Gastroesophageal sphincter (tissue), 4 donors: ENCODE results near the gene HOXC9. TPM values are rescaled to one million over a fixed set of nuclear protein-coding genes. Genes with fewer than 3 reads are reported as not detected.

Source experiments
- ATAC-seq: fragments of 150-250 bp; one replicate; pipeline ENCODE4 v1.9.1; 2016; ENCODE audit warnings: mild to moderate bottlenecking, moderate library complexity
- H3K27ac ChIP-seq, 4 donors: fragments of 200-600 bp; sonication (generic) in 3 of 4; 1 replicate in 3 of 4; 2 replicates in 1 of 4; pipeline ENCODE4 v1.5.1; 2016 to 2019
- H3K27me3 ChIP-seq: fragments of 200-600 bp; sonication (generic); one replicate; pipeline ENCODE4 v1.5.1; 2019
- H3K36me3 ChIP-seq, 2 donors: fragments of 200-600 bp; sonication (generic); one replicate each; pipeline ENCODE4 v1.5.1; 2019; ENCODE audit warnings: control low read depth in 1 of 2
- H3K4me1 ChIP-seq, 3 donors: fragments of 200-600 bp; sonication (generic); 1 replicate in 2 of 3; 2 replicates in 1 of 3; pipeline ENCODE4 v1.5.1; 2016 to 2019; ENCODE audit warnings: control low read depth in 2 of 3
- H3K4me3 ChIP-seq, 2 donors: fragments of 200-600 bp; sonication (generic); one replicate each; pipeline ENCODE4 v1.5.1; 2019; ENCODE audit warnings: mild to moderate bottlenecking in 1 of 2, moderate library complexity in 1 of 2
- H3K9me3 ChIP-seq, 3 donors: fragments of 200-600 bp; sonication (generic); one replicate each; pipeline ENCODE4 v1.5.1; 2017 to 2019; ENCODE audit warnings: control low read depth in 2 of 3
- CTCF ChIP-seq, 4 experiments: fragments of 200-600 bp in 2 of 4; fragments of 450-650 bp in 2 of 4; sonication (generic) in 1 of 4; IDR thresholded peaks; one replicate each; pipeline ENCODE4 v1.5.1; 2017 to 2019; ENCODE audit warnings: antibody characterized with exemption in 4 of 4, mild to moderate bottlenecking in 2 of 4, moderate library complexity in 2 of 4
- EP300 ChIP-seq: sonication (generic); formaldehyde crosslinking; IDR thresholded peaks from one replicate; pipeline ENCODE4 v1.6.1; 2017; ENCODE audit warnings: antibody characterized with exemption, mild to moderate bottlenecking
- POLR2A ChIP-seq, 2 donors: fragments of 450-650 bp; IDR thresholded peaks; one replicate each; pipeline ENCODE4 v1.6.1; 2017; ENCODE audit warnings: antibody characterized with exemption in 2 of 2, mild to moderate bottlenecking in 2 of 2, moderate library complexity in 1 of 2
- POLR2AphosphoS5 ChIP-seq: sonication (generic); formaldehyde crosslinking; IDR thresholded peaks from one replicate; pipeline ENCODE4 v1.6.1; 2017; ENCODE audit warnings: antibody characterized with exemption
- WGBS, 2 donors: methylation state at CpG; one replicate each; pipeline ENCODE4 v1.1.5; 2018; ENCODE audit warnings: low coverage in 1 of 2; 5-methylcytosine and 5-hydroxymethylcytosine counted together
- total RNA-seq, 4 donors: library from RNA; depleted of rRNA; stranded (reverse); fragments of >200 nt; gene quantifications; one replicate each; pipeline ENCODE4 v1.1.0, GENCODE V29; 2016

Gene HOXC9
- total RNA-seq, 4 donors from 2014 or later = not detected

- H3K9me3 ChIP-seq = no peaks in the 10 kb centered on the region
- H3K4me3 ChIP-seq = no peak overlapping the region
- 8 to 10% methylated on average over 1 to 2 of the region's 2 CpGs for WGBS, 2 donors
- H3K27ac ChIP-seq = no peak overlapping the region
- peaks cover 100% of the 10 kb centered on the region for H3K27me3 ChIP-seq
- H3K4me1 ChIP-seq = peaks cover 0 to 39% (median 12%) of the 10 kb centered on the region in 3 donors
- TF ChIP-seq POLR2A (IDR thresholded peaks at IDR 0.05) (no peak), CTCF (IDR thresholded peaks at IDR 0.05) (no peak), POLR2AphosphoS5 (no peak), EP300 (no peak)
- H3K36me3 ChIP-seq = no peaks in the 10 kb centered on the region
- no peak for ATAC-seq
Observed at GRCh38 chr12:53964315-53964713, 35.6 kb upstream of the HOXC9 start.

GRCh38 chr12:53965281-53966084, 34.5 kb upstream of the HOXC9 start:
- TF ChIP-seq POLR2A (IDR thresholded peaks at IDR 0.05) (no peak), EP300 (no peak), CTCF (IDR thresholded peaks at IDR 0.05) (no peak), POLR2AphosphoS5 (no peak)
- Histone ChIP-seq H3K36me3 (no peaks in the 10 kb centered on the region), H3K4me1 (peaks cover 0 to 37% (median 12%) of the 10 kb centered on the region in 3 donors), H3K27ac (no peak overlapping the region), H3K9me3 (no peaks in the 10 kb centered on the region), H3K27me3 (peaks cover 100% of the 10 kb centered on the region), H3K4me3 (no peak overlapping the region)
- ATAC-seq = no peak
- 4 to 5% methylated on average over 13 to 18 of the region's 18 CpGs for WGBS, 2 donors

- H3K4me3 ChIP-seq = no peak overlapping the region
- H3K4me1 ChIP-seq = peaks cover 0 to 32% (median 8%) of the 10 kb centered on the region in 3 donors
- ATAC-seq = no peak
- H3K9me3 ChIP-seq = no peaks in the 10 kb centered on the region
- H3K27me3 ChIP-seq = peaks cover 100% of the 10 kb centered on the region
- H3K36me3 ChIP-seq = no peaks in the 10 kb centered on the region
- no peak overlapping the region for H3K27ac ChIP-seq
- 0 to 6% methylated on average over 1 to 14 of the region's 15 CpGs for WGBS, 2 donors
- TF ChIP-seq CTCF (IDR thresholded peaks at IDR 0.05) (no peak), POLR2A (IDR thresholded peaks at IDR 0.05) (no peak), POLR2AphosphoS5 (no peak), EP300 (no peak)
Observed at GRCh38 chr12:53966085-53966384, 33.9 kb upstream of the HOXC9 start.

GRCh38 chr12:53966385-53967133, 33.4 kb upstream of the HOXC9 start:
- Histone ChIP-seq H3K4me3 (no peak overlapping the region), H3K4me1 (peaks cover 0 to 26% (median 5%) of the 10 kb centered on the region in 3 donors), H3K27me3 (peaks cover 100% of the 10 kb centered on the region), H3K9me3 (no peaks in the 10 kb centered on the region), H3K36me3 (no peaks in the 10 kb centered on the region), H3K27ac (no peak overlapping the region)
- ATAC-seq = no peak
- 12 to 20% methylated on average over 13 to 14 of the region's 36 CpGs for WGBS, 2 donors
- no peak for TF ChIP-seq CTCF (IDR thresholded peaks at IDR 0.05)
- no peak for TF ChIP-seq POLR2A (IDR thresholded peaks at IDR 0.05)
- no peak for TF ChIP-seq POLR2AphosphoS5
- no peak for TF ChIP-seq EP300
